ENCODE measurements around the gene GPR153. TPM values are rescaled to one million over a fixed set of nuclear protein-coding genes. Genes with fewer than 3 reads are reported as not detected.

Gene GPR153
- total RNA-seq, 2 donors from 2014 or later: 3.2 to 7.6 TPM

GRCh38 chr1:6272868-6273267, 12.0 kb upstream of the GPR153 start:
- Histone ChIP-seq H3K27me3 (replicated peaks; ENCODE audit: insufficient read depth) (no peaks in the 10 kb centered on the region), H3K4me3 (no peak overlapping the region), H3K9me3 (no peaks in the 10 kb centered on the region), H3K36me3 (no peaks in the 10 kb centered on the region), H3K4me1 (replicated peaks) (no peaks in the 10 kb centered on the region), H3K27ac (no peak overlapping the region)
- 86% methylated on average over 6 of the region's 6 CpGs for WGBS
- intact Hi-C loops (cut with DNase I): no loop called here
- DNase-seq (ENCODE audit: low spot score): no peak
- TF ChIP-seq POLR2A (IDR thresholded peaks at IDR 0.05) (no peak), CTCF (IDR thresholded peaks at IDR 0.05) (no peak), POLR2AphosphoS5 (IDR thresholded peaks at IDR 0.05) (no peak)

- WGBS: 49% methylated on average over 9 of the region's 9 CpGs
- Histone ChIP-seq H3K27me3 (replicated peaks; ENCODE audit: insufficient read depth) (no peaks in the 10 kb centered on the region), H3K9me3 (no peaks in the 10 kb centered on the region), H3K36me3 (no peaks in the 10 kb centered on the region), H3K4me1 (replicated peaks) (no peaks in the 10 kb centered on the region), H3K27ac (no peak overlapping the region), H3K4me3 (no peak overlapping the region)
- TF ChIP-seq POLR2A (IDR thresholded peaks at IDR 0.05) (no peak), POLR2AphosphoS5 (IDR thresholded peaks at IDR 0.05) (no peak), CTCF (IDR thresholded peaks at IDR 0.05) (no peak)
- intact Hi-C loops (cut with DNase I): no loop called here
- no peak for DNase-seq (ENCODE audit: low spot score)
Observed at GRCh38 chr1:6272452-6272851, 11.6 kb upstream of the GPR153 start.

GRCh38 chr1:6271554-6271953, 10.7 kb upstream of the GPR153 start:
- Histone ChIP-seq H3K4me1 (replicated peaks) (no peaks in the 10 kb centered on the region), H3K36me3 (no peaks in the 10 kb centered on the region), H3K4me3 (no peak overlapping the region), H3K27me3 (replicated peaks; ENCODE audit: insufficient read depth) (no peaks in the 10 kb centered on the region), H3K9me3 (no peaks in the 10 kb centered on the region), H3K27ac (no peak overlapping the region)
- 85% methylated on average over 12 of the region's 12 CpGs for WGBS
- intact Hi-C loops (cut with DNase I): no loop called here
- TF ChIP-seq CTCF (IDR thresholded peaks at IDR 0.05) (no peak), POLR2AphosphoS5 (IDR thresholded peaks at IDR 0.05) (no peak), POLR2A (IDR thresholded peaks at IDR 0.05) (no peak)
- no peak for DNase-seq (ENCODE audit: low spot score)

GRCh38 chr1:6271006-6271405, 10.1 kb upstream of the GPR153 start:
- DNase-seq (ENCODE audit: low spot score): no peak
- 71% methylated on average over 4 of the region's 4 CpGs for WGBS
- intact Hi-C loops (cut with DNase I): no loop called here
- H3K4me1 ChIP-seq (replicated peaks): no peaks in the 10 kb centered on the region
- no peaks in the 10 kb centered on the region for H3K27me3 ChIP-seq (replicated peaks; ENCODE audit: insufficient read depth)
- no peak overlapping the region for H3K4me3 ChIP-seq
- no peak for TF ChIP-seq CTCF (IDR thresholded peaks at IDR 0.05)
- no peak for TF ChIP-seq POLR2A (IDR thresholded peaks at IDR 0.05)
- no peak for TF ChIP-seq POLR2AphosphoS5 (IDR thresholded peaks at IDR 0.05)
- no peaks in the 10 kb centered on the region for H3K9me3 ChIP-seq
- H3K36me3 ChIP-seq: no peaks in the 10 kb centered on the region
- H3K27ac ChIP-seq: no peak overlapping the region

- Histone ChIP-seq H3K36me3 (no peaks in the 10 kb centered on the region), H3K4me3 (no peak overlapping the region), H3K27me3 (replicated peaks; ENCODE audit: insufficient read depth) (no peaks in the 10 kb centered on the region), H3K4me1 (replicated peaks) (no peaks in the 10 kb centered on the region), H3K27ac (no peak overlapping the region), H3K9me3 (no peaks in the 10 kb centered on the region)
- intact Hi-C loops (cut with DNase I): no loop called here
- TF ChIP-seq CTCF (IDR thresholded peaks at IDR 0.05): no peak
- TF ChIP-seq POLR2A (IDR thresholded peaks at IDR 0.05): no peak
- no peak for TF ChIP-seq POLR2AphosphoS5 (IDR thresholded peaks at IDR 0.05)
- 69% methylated on average over 7 of the region's 8 CpGs for WGBS
- DNase-seq (ENCODE audit: low spot score): no peak
Observed at GRCh38 chr1:6270401-6270800, 9.5 kb upstream of the GPR153 start.
